Peyer's patch (tissue), 4 donors: Measurements from ENCODE around the gene GPANK1.

Experiments used
- POLR2A ChIP-seq, 2 donors: fragments of 450-650 bp; IDR thresholded peaks; one replicate each; pipeline ENCODE4 v1.5.1; 2017; ENCODE audit warnings: antibody characterized with exemption in 2 of 2, mild to moderate bottlenecking in 2 of 2, moderate library complexity in 2 of 2
- TF ChIP-seq, protein P1 (sequence below), 6 experiments: fragments of 450-650 bp in 4 of 6; fragments of 200-600 bp in 2 of 6; sonication (generic) in 1 of 6; IDR thresholded peaks; one replicate each; pipeline ENCODE4 v1.5.1; 2017 to 2019; ENCODE audit warnings: antibody characterized with exemption in 6 of 6, mild to moderate bottlenecking in 3 of 6, moderate library complexity in 1 of 6

- TF ChIP-seq, protein P1, sequence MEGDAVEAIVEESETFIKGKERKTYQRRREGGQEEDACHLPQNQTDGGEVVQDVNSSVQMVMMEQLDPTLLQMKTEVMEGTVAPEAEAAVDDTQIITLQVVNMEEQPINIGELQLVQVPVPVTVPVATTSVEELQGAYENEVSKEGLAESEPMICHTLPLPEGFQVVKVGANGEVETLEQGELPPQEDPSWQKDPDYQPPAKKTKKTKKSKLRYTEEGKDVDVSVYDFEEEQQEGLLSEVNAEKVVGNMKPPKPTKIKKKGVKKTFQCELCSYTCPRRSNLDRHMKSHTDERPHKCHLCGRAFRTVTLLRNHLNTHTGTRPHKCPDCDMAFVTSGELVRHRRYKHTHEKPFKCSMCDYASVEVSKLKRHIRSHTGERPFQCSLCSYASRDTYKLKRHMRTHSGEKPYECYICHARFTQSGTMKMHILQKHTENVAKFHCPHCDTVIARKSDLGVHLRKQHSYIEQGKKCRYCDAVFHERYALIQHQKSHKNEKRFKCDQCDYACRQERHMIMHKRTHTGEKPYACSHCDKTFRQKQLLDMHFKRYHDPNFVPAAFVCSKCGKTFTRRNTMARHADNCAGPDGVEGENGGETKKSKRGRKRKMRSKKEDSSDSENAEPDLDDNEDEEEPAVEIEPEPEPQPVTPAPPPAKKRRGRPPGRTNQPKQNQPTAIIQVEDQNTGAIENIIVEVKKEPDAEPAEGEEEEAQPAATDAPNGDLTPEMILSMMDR (IDR thresholded peaks at IDR 0.05): no peak
- no peak for TF ChIP-seq POLR2A (IDR thresholded peaks at IDR 0.05)
Observed at GRCh38 chr6:31691078-31691463, 26.3 kb upstream of the GPANK1 start.
